Measurements from ENCODE around the gene ANXA2.
A peak's percentile ranks its signal among the peaks of the same experiment; 100 is the strongest.

ANXA2 gene

DNA sequence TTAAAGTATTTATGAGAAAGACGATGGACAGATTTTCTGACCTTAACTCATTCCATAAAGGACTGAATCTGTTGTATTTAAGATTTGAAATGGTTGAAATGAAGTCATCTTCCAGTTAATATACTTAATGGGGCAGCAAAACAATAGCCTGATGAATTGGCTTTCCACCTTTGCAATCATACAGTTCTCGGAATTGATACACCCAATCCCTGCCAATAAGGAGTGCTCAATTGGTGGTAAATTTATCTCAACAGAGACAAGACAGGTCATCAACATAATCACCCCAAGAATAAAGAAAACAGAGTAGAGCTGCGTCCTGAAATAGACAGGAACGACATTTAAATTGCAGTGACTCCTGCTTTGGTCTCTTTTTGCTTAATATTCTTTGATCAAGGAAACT lies 11.2 kb downstream of the ANXA2 start:
- DNase-seq, result no peak

DNA sequence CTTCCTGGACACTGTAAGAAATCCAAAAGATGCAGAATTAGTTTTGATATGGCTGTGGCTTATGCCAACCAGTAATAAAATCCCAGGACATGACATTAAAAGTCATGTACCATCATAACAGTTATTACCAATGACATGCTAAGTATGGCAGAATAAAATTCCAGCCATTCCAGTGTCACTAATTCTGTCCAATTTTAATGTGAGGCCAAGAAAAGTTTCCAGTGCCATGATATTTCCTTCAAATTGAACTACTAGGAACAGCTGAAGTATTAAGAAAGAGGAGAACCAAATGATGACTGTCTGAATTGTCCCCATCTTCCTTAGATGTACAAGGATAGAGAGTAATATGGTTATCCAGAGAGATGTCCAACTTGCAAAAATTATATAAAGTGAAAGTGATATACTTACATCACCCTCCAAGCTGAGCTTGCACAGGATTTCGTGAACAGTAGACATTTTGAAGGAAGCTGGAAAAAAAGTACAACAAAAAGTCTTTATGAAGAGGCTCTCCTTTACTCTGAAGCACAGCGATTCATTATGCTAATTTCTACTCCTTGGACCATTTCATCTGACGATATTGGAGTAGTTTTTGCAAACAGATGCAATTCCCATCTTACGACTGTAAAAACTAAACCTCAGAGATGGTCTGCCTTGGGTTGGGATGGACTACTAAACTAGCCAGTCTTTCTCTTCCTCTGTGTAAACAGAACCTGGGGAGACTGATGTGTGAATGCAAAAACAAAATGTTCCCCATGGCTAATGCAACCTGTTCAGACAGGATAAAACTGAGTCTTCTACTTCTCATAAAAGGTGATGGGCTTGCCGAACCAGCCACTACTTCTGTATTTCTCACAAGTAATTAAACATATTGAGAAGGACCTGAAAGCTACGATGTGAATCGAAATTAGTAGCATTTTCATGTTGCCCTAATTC lies 11.9 kb downstream of the ANXA2 start:
- no peak for DNase-seq

DNA sequence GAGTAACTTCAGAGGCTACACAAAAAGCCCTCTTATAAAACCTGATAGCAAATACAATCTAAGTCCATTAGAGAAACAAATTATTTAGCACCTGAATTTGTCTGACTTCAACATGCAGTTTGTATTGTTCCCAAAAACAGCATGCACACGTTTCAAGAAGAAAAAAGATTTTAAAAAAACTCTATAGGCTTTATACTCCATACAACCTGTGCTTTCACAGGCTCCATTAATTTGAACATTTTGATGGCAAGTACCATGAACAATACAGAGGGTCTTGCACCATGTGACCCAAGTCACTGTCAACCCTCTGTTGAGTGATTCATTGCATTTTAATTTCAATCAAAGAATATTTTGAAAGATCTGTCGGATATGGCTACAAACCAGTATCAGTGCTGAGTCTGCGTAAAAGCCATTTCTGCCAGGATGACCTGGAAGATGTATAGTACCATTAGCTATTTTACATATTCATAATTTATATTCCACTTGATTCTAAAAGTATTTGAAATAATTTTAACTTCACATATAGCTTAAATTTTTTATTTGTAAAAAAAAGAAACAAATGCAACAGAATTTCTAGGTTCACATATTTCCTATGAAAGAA lies 13.2 kb downstream of the ANXA2 start:
- DNase-seq, result no peak

DNA sequence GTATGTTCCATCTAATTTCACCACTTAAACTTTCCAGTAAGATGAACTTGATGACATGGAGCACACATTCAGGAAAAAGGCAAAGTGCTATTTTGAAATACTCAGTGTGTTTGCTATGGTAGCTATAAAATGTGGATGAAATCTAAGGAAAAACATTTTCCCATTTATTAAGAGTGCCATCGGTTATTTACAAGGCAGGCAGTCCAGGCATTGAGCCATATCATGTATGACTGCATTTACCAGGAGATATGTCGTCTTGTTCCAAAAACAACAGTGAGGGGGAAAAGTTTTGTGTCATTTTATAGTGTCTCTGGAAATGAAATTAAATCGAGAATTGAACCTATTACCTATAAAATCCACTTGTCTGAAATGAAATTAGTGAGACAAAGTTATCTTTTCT lies 13.7 kb downstream of the ANXA2 start:
- DNase-seq, result no peak

DNA sequence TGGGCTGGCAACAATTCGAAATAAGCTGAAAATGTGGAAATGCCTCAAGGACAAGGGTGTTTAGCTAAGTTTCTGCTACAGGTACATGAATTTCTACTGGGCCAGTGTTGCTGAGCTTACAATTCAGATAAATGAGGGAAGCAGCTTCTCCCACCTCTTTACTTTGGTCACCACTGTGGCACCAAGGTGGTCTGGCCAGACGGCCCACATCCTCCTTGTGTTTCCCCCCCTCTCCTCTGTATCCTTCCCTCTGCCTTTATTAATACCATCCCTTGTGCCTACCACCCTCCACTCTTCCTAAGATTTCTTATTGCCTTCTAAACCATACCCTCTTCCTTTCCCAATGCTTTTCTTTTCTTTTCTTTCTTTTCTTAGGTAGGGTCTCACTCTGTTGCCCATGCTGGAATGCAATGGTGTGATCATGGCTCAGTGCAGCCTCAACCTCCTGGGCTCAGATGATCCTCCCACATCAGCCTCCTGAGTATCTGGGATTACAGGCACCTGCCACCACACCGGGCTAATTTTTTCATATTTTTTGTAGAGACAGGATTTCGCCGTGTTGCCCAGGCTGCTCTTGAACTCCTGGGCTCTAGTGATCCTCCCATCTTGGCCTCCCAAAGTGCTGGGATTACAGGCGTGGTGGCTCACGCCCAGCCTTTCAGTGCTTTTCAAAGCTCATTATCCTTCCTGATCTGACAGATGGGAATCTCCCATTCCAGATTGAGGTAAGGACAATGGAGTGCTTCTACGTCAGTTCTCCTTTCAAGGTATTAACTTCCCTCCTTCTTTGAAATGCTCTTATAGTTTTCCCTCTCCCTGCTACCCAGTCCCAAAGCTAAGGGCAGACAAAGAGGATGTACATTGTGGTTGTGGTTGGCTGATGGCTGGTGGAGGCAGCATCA lies 14.8 kb downstream of the ANXA2 start:
- DNase-seq, result no peak

DNA sequence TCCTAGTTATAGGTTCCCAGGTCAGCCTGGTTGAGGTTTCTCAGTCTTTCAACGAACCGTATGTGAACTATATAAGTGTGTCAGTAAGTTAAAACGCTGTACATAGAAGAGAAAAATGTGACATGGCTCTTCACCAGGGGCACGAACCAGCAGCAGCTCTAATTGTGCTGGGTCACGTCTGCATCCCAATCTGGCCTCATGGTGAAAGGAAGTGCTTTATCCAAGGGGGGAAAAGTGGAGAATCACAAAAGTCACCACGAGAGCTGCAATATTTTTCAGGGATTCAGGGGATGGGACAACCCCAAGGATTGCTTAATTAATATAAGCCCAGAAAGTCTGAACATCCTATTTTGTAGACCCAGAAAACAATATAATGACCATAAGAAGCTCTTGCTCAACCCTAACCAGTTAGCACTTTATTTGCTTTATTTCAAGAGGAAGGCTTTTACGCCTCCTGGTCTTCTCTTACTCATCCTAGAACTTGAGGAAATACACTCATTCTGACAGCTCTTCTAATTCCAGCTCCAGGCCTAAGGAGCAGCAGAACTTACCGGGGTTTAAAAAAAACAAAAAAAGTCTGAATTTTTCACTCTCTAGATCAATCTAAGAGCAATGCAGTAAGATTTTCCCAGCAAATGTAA lies 16.5 kb downstream of the ANXA2 start:
- no peak for DNase-seq

DNA sequence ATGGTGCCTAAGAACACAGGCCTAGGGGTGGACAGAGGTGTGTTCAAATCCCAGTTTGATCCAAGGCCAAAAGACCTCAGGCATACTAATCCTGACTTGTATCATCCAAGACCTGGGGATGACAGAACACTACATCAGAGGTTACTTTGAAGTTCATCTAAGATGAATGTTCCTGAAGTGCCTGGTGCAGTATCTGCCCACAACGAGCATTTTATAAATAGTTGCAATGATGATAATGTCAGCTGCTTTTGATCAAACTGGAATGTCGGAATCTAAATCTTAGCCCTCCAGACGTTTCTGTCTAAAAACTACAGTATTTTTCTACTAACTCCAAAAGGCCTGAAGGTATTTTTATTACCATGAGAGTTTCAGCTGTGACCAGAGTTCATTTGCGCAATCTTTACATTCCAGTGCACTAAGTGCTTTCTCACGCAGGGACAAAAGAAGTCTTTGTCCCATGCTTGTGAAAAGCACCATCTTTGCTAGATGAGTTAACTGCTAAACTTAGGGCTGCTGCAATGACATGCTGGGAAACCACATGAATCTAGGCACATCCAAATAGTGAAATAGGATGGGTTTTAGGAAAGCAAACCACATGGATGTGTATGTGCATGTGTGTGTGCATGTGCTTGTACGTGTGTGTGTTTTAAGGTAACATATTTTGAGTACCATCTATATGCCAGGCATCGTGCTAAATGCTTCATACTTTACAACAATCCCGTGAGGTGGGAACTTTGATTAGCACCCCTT lies 18.1 kb downstream of the ANXA2 start:
- no peak for DNase-seq

DNA sequence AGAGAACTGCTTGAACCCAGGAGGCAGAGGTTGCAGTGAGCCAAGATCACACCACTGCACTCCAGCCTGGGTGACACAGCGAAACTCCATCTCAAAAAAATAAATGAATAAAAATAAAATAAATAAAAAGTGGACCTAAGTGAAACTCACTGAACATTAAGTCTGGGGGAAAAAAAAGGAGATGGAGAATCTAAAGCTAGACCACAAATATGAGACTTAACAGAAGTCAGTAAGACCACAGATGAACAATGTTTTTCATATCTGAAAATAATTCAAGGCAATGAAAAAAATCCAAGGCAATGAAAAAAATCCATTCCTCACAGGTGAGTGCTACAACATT lies 18.6 kb downstream of the ANXA2 start:
- DNase-seq, result no peak

DNA sequence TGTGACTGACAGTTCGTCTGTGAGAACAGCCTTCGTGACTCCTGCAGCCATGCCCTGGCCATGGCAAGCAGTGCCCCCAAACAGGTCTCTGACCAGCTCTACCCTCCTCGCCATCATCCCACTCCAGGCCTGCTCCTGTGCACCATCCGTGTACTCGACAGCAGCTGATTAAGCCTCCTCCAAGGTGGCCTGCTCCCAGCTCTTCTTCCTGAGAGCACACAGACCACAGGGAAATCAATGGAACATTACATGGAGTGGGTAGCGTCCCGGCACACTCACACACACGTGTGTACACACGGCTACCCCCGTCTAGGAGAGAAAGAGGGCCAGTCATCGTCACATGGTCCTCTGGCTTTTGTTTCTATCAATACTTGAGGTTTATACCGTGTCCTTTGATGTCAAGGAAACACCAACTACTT lies 21.1 kb downstream of the ANXA2 start:
- DNase-seq, result no peak

DNA sequence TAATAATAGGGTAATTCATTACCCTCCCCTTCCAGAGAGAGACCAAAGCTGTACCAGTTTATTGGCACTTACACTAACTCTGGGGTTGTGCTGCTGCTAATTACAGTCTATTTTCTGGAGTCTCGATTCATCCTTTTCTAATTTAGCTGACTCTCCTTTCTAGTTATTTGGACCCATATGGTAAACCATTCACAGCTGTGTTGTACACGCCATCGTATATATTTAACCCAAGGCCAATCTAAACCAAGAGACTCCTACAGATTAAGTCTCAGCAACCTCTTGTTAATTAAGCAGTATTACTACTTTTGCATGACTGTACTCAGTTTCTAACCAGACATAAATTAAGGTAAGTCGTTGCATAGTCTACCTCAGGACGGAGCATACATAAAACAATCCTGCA lies 22.5 kb downstream of the ANXA2 start:
- DNase-seq, result peak in 1 of 2 experiments; percentile 25

DNA sequence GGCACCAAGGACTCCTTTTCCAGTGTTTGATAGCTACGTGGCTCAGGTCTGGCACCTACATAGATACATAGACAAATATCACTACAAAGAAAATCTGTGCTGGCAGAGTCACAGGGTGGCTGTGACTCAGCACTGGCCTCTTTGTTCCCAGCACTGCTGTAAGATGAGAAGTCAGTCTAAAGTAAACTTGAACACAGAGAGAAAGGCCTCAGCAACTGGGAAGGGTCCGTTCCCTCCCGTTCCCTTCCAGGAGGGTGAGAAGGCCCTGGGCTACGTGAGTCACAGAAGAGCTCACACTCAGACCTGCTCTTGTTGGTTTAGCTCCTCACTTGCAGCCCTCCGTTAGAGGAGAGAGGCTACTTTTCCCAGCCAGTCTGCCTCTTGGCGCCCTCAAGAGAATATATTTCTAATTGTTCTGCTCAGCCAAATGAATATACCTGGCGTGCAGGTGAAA lies 23.1 kb downstream of the ANXA2 start:
- DNase-seq, result peak; percentile 54 to 78

DNA sequence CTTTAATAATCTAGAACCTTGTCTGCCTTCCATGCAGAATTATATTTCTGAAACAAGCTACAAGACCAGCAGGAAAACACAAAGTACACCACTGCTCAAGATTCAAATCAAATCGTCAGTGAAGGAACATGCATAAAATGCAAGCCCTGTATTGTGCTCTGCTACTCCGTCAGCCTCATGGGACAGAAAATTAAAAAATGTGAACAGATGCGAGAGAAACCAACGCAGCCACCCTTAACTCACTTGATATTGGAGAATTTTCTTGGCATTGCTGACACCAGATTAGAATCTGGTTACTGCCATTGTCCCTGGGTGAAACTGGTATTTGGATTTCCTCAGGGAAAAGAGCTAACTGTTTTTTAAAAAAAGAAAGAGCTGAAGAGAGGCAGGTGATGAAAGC lies 23.6 kb downstream of the ANXA2 start:
- peak in 1 of 2 experiments; percentile 65 for DNase-seq

DNA sequence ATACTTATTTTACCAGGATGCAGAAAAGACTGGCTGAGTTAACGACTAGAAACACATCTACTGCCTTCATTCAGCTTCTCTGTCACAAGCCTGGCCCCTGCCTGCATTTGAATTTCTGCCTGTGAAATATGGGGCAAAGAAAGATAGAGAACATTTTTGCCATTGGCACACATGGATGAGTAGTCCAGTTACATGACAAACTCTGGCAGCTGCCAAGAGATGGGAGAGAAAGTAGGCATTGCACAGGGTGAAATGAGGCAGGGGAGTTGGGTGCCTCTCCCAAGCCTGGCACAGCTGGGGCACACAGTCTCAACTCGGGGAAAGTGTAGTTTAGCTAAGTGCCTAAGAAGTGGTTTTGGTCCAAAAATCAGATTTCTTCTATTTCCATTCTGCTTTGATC lies 24.0 kb downstream of the ANXA2 start:
- DNase-seq, result peak in 1 of 2 experiments; percentile 23

DNA sequence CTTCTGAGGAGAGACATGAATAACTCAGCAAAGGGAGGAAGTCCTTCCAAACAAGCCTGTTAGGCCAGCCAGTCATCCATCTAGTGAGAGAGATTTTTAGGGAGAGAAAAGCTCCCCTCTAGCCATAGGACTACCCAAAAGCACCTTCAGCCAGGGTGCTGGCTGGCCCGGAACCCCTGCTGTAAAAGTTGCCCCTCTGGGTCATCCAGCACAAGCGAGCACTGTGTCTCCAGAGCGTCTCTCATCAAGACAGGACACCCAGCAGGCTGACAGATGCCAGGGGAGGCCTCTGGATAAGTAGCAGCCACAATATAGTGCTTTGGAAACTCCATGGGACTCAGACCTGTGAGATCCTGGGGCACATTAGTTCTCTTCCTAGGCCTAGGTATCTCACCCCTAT lies 24.5 kb downstream of the ANXA2 start:
- DNase-seq, result no peak

DNA sequence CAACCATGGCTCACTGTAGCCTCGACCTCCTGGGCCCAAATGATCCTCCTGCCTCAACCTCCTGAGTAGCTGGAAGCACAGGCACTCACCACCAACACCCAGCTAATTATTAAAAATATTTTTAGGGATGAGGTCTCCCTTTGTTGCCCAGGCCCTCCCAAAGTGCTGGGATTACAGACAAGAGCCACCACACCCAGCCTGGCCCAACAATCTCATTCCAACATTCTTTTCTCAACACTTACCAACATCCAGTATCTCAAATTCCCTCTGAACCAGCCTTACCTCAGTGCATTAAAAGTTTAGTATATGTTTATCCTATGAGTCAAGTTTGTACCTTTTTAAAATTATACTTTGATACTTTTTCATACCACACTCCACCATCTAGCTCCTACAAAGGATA lies 25.0 kb downstream of the ANXA2 start:
- no peak for DNase-seq

DNA sequence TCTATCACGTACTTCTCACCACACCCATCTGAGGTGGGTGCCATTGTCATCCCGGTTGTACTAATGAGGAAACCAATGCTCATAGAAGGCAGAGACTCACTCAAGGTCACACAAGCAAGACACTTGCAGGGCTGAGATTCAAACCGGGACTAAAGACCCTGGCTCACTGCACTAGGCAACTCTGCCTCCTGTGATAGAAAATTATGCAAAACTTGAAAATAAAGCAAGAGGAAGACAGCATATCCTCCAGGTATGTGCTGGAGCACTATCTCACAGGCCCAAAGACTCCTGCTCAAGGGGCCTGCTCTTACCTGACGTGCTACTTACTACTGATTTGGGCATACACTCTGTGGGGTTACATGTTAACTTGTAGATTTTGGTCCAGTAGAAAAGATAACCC lies 25.6 kb downstream of the ANXA2 start:
- no peak for DNase-seq

DNA sequence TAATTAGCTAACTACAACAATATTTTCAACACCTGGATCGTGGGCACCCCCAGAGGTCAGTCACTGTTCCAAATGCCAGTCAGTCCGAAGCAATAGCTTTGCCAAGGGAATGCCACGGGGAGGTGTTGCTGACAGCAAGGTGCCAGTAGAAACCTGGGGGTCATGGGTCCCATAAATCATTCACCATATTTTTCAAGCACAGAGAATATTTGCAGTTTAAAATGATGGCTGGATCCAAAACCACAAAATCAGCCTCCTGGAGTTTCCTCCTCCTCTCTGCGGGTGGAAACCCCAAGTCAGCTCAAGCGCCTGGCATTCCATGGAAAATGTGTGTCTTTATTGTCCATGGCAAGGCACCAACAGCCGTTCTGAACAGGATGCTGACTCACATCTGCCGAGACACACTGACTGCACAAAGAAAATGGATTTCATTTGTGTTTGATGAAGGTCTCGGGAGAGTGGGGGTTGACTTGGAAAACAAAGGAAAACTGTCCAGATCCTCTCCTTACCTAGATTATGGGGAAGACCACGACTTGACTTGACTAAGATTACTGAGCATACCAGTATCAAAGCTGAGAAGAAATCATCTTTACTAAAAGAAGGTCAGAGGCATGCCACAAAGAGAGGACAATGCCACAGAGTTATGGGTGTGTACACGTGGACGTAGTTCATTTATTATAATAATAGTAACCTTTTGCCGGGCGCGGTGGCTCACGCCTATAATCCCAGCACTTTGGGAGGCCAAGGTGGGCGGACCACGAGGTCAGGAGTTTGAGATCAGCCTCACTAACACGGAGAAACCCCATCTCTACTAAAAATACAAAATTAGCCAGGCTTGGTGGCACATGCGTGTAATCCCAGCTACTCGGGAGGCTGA lies 26.4 kb downstream of the ANXA2 start:
- peak; percentile 75 to 85 for DNase-seq

DNA sequence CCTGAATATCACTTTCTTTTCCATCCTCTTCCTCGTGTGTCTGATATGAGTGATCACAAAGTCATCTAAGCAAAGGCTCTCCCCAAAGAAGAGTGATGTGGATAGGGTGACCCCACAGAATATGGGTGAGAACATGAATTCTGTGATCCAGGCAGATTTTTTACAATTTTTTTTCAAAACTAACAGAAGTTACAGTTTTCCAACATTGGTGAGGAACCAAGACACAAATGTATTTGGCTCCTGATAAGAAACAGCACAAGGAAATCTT lies 27.0 kb downstream of the ANXA2 start:
- no peak for DNase-seq

DNA sequence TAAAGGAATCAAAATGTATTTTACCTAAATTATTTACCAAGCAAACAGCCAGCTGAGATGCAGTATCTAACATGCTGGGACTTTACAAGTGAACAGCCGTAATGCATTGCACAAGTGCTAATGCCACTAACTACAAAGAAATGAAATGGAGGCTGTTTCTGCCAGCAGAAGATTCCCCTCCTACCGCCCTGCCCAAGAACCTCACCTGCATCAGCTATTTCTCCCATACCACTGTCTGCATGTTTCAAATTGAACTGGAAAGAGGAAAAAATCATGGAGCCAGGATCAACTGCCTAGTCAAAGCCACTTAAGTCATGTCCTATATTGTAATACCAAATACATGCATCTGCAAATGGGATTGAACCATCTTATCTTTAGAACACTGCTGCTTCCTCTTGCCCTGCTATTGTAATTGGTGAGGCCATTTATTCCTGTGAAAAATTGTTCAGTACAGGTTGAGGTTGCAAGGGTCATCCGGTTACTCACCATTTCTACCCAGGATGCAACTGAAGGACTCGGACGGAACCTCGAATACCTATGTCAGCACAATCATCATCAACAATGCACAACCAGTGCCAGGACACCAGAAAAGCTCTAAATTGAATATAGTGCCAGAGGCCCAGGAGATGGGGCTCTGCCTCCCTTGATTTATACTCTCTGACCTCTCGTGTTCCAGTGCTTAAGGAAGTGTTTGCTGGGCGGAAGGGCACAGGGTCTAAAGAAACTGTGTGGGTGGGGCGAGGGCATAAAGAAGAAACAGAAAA lies 27.5 kb downstream of the ANXA2 start:
- no peak for DNase-seq

DNA sequence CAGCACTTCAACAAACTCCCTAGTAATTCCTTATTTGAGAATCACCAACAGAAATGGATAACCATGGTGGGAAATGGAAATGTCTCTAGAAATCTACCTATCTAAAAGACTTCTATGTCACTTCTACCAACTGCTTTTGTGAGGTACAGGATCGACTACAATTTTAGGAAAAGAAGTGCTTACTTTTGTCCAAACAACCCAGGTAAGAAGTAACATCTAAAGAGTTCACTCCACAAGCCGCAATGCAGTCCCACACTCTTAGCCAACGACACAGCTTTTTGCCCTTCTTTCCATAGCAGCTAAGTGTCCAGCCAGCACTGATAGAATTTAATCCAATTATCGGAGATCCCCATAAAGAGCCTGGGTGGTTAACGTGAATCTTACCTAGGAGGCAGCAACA lies 28.1 kb downstream of the ANXA2 start:
- DNase-seq, result no peak

DNA sequence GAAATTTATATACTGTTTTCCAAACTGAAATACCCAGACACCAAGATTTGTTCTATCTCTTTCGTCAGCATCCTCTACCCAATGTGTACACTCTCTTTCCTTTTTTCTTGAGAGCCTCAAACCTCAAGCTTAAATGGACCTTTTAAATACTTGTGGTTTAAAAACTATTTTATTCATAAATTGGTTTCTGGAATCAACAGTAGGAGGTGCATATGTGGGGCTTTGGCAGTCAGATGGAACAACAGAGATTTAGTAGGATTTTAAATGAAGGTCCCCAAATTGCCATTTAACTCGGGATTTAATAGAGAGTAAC lies 33.2 kb downstream of the ANXA2 start:
- DNase-seq, result no peak
